ENCODE measurements around the gene SUGT1.
"Not testable (repeated sequence)": the region's sequence is repeated elsewhere in the genome, so short reads cannot be mapped to it uniquely, and the experiment has no call there.

- not testable (repeated sequence) for TF ChIP-seq YY1 (IDR thresholded peaks at IDR 0.05; ENCODE audit: insufficient read depth, insufficient read length); ZNF274 (IDR thresholded peaks at IDR 0.05; ENCODE audit: low read depth, low read length)
These were observed 21.4 kb upstream of the SUGT1 start for GRCh38 chr13:52631083-52631690.

Data from NT2/D1 (cell line).